WTC11 (cell line): ENCODE results near the gene EWSR1. TPM values are rescaled to one million over a fixed set of nuclear protein-coding genes. Genes with fewer than 3 reads are reported as not detected.

Experiments
- ATAC-seq: fragments of 200-7000 bp; cut with Tn5 transposase; 2 replicates; pipeline ENCODE4 v1.10.0; 2021; ENCODE audit warnings: mild to moderate bottlenecking, moderate library complexity
- CTCF ChIA-PET: fragments of 300-600 bp; sonication (Branson Sonifier 250); formaldehyde crosslinking; loops from one replicate; lab custom pipeline; 2021; ENCODE audit warnings: antibody characterized with exemption; lab: Charles Lee
- POLR2A ChIA-PET: fragments of 350-600 bp; sonication (Branson Sonifier 250); formaldehyde crosslinking; loops from one replicate; lab custom pipeline; 2021; ENCODE audit warnings: antibody characterized with exemption; lab: Charles Lee
- DNase-seq: peaks from one replicate; pipeline ENCODE4 v3.0.0; 2021; ENCODE audit warnings: low spot score
- H3K27ac Mint-ChIP-seq: 2 replicates; pipeline ENCODE4 v1.8.0; 2021; ENCODE audit warnings: mixed read lengths
- H3K27me3 Mint-ChIP-seq: 2 replicates; pipeline ENCODE4 v1.8.0; 2021; ENCODE audit warnings: low read depth, mild to moderate bottlenecking, moderate library complexity, mixed read lengths
- H3K36me3 Mint-ChIP-seq: 2 replicates; pipeline ENCODE4 v1.8.0; 2021; ENCODE audit warnings: mixed read lengths
- H3K4me1 Mint-ChIP-seq: 2 replicates; pipeline ENCODE4 v1.8.0; 2022; ENCODE audit warnings: mixed read lengths
- H3K4me3 Mint-ChIP-seq: 2 replicates; pipeline ENCODE4 v1.8.0; 2021; ENCODE audit warnings: mild to moderate bottlenecking, moderate library complexity, mixed read lengths
- H3K9me3 Mint-ChIP-seq: 2 replicates; pipeline ENCODE4 v1.8.0; 2021; ENCODE audit warnings: mixed read lengths
- AFF4 ChIP-seq: sonication (generic); formaldehyde crosslinking; IDR thresholded peaks from 2 replicates; pipeline ENCODE4 v1.8.1; 2023; ENCODE audit warnings: mild to moderate bottlenecking, missing genetic modification reagents, borderline replicate concordance
- CBFB ChIP-seq: sonication (generic); formaldehyde crosslinking; IDR thresholded peaks from 2 replicates; pipeline ENCODE4 v1.8.1; 2022; ENCODE audit warnings: mild to moderate bottlenecking, low read depth, missing genetic modification reagents
- ESRRA ChIP-seq: sonication (generic); formaldehyde crosslinking; IDR thresholded peaks from 2 replicates; pipeline ENCODE4 v1.8.1; 2022; ENCODE audit warnings: mild to moderate bottlenecking, missing genetic modification reagents, borderline replicate concordance
- FOXK1 ChIP-seq: sonication (generic); formaldehyde crosslinking; IDR thresholded peaks from 2 replicates; pipeline ENCODE4 v1.8.0; 2022; ENCODE audit warnings: mild to moderate bottlenecking, moderate library complexity, missing genetic modification reagents
- GRHL2 ChIP-seq: fragments of 250-450 bp; sonication (Bioruptor Pico); IDR thresholded peaks from 2 replicates; pipeline ENCODE4 v1.8.0; 2022; ENCODE audit warnings: mild to moderate bottlenecking, moderate library complexity; ENCODE audit not compliant: insufficient replicate concordance, severe bottlenecking
- HMGXB4 ChIP-seq: sonication (generic); formaldehyde crosslinking; IDR thresholded peaks from 2 replicates; pipeline ENCODE4 v1.8.1; 2023; ENCODE audit warnings: mild to moderate bottlenecking, moderate library complexity, missing genetic modification reagents
- IRF2 ChIP-seq: sonication (generic); formaldehyde crosslinking; IDR thresholded peaks from 2 replicates; pipeline ENCODE4 v1.8.0; 2022; ENCODE audit warnings: low read depth, missing genetic modification reagents, borderline replicate concordance
- JAZF1 ChIP-seq: fragments of 250-450 bp; sonication (Bioruptor Pico); IDR thresholded peaks from 2 replicates; pipeline ENCODE4 v1.9.0; 2021; ENCODE audit warnings: moderate library complexity, mild to moderate bottlenecking, inconsistent platforms
- JUN ChIP-seq: sonication (generic); formaldehyde crosslinking; IDR thresholded peaks from 2 replicates; pipeline ENCODE4 v1.8.0; 2023; ENCODE audit warnings: mild to moderate bottlenecking, missing genetic modification reagents
- MYBL2 ChIP-seq: sonication (generic); formaldehyde crosslinking; IDR thresholded peaks from 2 replicates; pipeline ENCODE4 v1.8.1; 2023; ENCODE audit warnings: mild to moderate bottlenecking, moderate library complexity, missing genetic modification reagents
- NFATC4 ChIP-seq: fragments of 250-450 bp; sonication (Bioruptor Pico); IDR thresholded peaks from 2 replicates; pipeline ENCODE4 v1.9.0; 2021; ENCODE audit warnings: mild to moderate bottlenecking
- NR1H2 ChIP-seq: sonication (generic); formaldehyde crosslinking; IDR thresholded peaks from 2 replicates; pipeline ENCODE4 v1.9.0; 2021; ENCODE audit warnings: mild to moderate bottlenecking, moderate library complexity, missing genetic modification reagents
- NR3C1 ChIP-seq: sonication (generic); formaldehyde crosslinking; conservative IDR thresholded peaks from 2 replicates; pipeline ENCODE4 v1.8.1; 2023; ENCODE audit warnings: low read depth, mild to moderate bottlenecking, missing genetic modification reagents
- SP1 ChIP-seq: sonication (generic); formaldehyde crosslinking; conservative IDR thresholded peaks from 2 replicates; pipeline ENCODE4 v1.8.1; 2022; ENCODE audit warnings: missing genetic modification reagents
- STAT6 ChIP-seq: sonication (generic); formaldehyde crosslinking; conservative IDR thresholded peaks from 2 replicates; pipeline ENCODE4 v1.8.1; 2023; ENCODE audit warnings: mild to moderate bottlenecking, low read depth, missing genetic modification reagents, moderate library complexity
- TP53 ChIP-seq: sonication (generic); formaldehyde crosslinking; IDR thresholded peaks from 2 replicates; pipeline ENCODE4 v1.8.1; 2023; ENCODE audit warnings: mild to moderate bottlenecking, missing genetic modification reagents
- ZBTB43 ChIP-seq: sonication (generic); formaldehyde crosslinking; IDR thresholded peaks from 2 replicates; pipeline ENCODE4 v1.8.1; 2023; ENCODE audit warnings: mild to moderate bottlenecking, missing genetic modification reagents
- ZNF232 ChIP-seq: sonication (generic); formaldehyde crosslinking; IDR thresholded peaks from 2 replicates; pipeline ENCODE4 v1.8.0; 2022; ENCODE audit warnings: mild to moderate bottlenecking, missing genetic modification reagents
- ZNF317 ChIP-seq: sonication (generic); formaldehyde crosslinking; IDR thresholded peaks from 2 replicates; pipeline ENCODE4 v1.8.1; 2023; ENCODE audit warnings: low read depth, mild to moderate bottlenecking, moderate library complexity, missing genetic modification reagents, borderline replicate concordance
- ZNF425 ChIP-seq: fragments of 250-450 bp; sonication (Bioruptor Pico); conservative IDR thresholded peaks from 2 replicates; pipeline ENCODE4 v1.9.0; 2021; ENCODE audit warnings: mild to moderate bottlenecking
- total RNA-seq: library from RNA; stranded (reverse); gene quantifications from 3 replicates; pipeline ENCODE4 v1.2.3, GENCODE V29; 2021

Gene EWSR1
- total RNA-seq, 1 experiment from 2014 or later, result 377 TPM

GRCh38 chr22:29331658-29332300, 63.7 kb downstream of the EWSR1 start:
- ATAC-seq, result no peak
- Mint-ChIP-seq H3K4me1 (no peaks in the 10 kb centered on the region), H3K9me3 (no peaks in the 10 kb centered on the region), H3K4me3 (no peak overlapping the region), H3K27ac (no peak overlapping the region), H3K36me3 (peaks cover 17% of the 10 kb centered on the region; the same call in 1 of the 2 replicates), H3K27me3 (no peaks in the 10 kb centered on the region)
- TF ChIP-seq TP53 (CRISPR knock-in tag) (no peak), HMGXB4 (CRISPR knock-in tag) (no peak)
- no peak for DNase-seq
- ChIA-PET CTCF (interaction anchor here (1.4 kb wide), 1 partner anchor 8 kb away, joined by 3 read pairs; no protein-coding TSS in a partner anchor), POLR2A (no interaction called here)

- ChIA-PET CTCF (interaction anchor here (1.4 kb wide), 1 partner anchor 9 kb away, joined by 3 read pairs; no protein-coding TSS in a partner anchor), POLR2A (no interaction called here)
- no peaks in the 10 kb centered on the region for H3K27me3 Mint-ChIP-seq
- no peaks in the 10 kb centered on the region for H3K9me3 Mint-ChIP-seq
- H3K36me3 Mint-ChIP-seq, result peaks cover 21% of the 10 kb centered on the region; the same call in 1 of the 2 replicates
- no peak overlapping the region for H3K4me3 Mint-ChIP-seq
- ATAC-seq, result no peak
- no peaks in the 10 kb centered on the region for H3K4me1 Mint-ChIP-seq
- H3K27ac Mint-ChIP-seq, result no peak overlapping the region
- DNase-seq, result no peak
- TF ChIP-seq JUN (CRISPR knock-in tag) (no peak), CBFB (no peak), NR3C1 (CRISPR knock-in tag) (no peak), GRHL2 (CRISPR knock-in tag) (no peak), SP1 (no peak), ZNF425 (CRISPR knock-in tag) (no peak), ZNF232 (CRISPR knock-in tag) (no peak), NFATC4 (no peak), ZNF317 (CRISPR knock-in tag) (no peak), TP53 (CRISPR knock-in tag) (no peak), IRF2 (CRISPR knock-in tag) (no peak), NR1H2 (CRISPR knock-in tag) (no peak), ESRRA (no peak), STAT6 (CRISPR knock-in tag) (no peak), AFF4 (CRISPR knock-in tag) (no peak), JAZF1 (CRISPR knock-in tag) (no peak), MYBL2 (no peak), ZBTB43 (CRISPR knock-in tag) (no peak), FOXK1 (CRISPR knock-in tag) (no peak)
Observed at GRCh38 chr22:29332886-29333496, 64.9 kb downstream of the EWSR1 start.
